ENCODE data around the gene TMED10. TPM values are rescaled to one million over a fixed set of nuclear protein-coding genes. Genes with fewer than 3 reads are reported as not detected.
A peak's percentile ranks its signal among the peaks of the same experiment; 100 is the strongest.
"Not testable (repeated sequence)": the region's sequence is repeated elsewhere in the genome, so short reads cannot be mapped to it uniquely, and the experiment has no call there.

TMED10 gene
- total and polyA plus RNA-seq, 10 donors: 33.3 to 212 (median 171) TPM

DNA sequence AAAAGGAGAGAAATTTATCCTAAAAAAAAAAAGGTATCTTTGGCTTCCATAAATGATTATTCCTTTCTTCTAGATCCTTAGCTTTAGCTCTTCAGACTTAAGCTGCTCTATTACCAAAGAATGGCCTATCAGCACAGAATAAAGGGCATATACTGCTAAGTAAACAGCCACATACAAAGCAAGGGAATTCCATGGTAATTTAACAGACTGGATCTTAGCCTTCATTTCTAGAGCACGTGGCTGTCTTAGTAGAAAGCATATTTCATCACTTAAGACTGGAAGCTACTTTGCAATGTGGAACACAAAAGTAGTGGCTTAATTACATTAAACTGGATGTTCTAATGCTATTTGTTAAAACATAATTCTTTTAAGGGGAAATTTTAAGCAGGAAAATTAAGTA lies 23.1 kb downstream of the TMED10 start:
- H3K9me3 ChIP-seq: no peaks in the 10 kb centered on the region
- no peaks in the 10 kb centered on the region for H3K27me3 ChIP-seq (replicated peaks in 1 of 7)
- DNase-seq: no peak
- TF ChIP-seq POLR2A (IDR thresholded peaks at IDR 0.05): no peak
- TF ChIP-seq, protein P1, sequence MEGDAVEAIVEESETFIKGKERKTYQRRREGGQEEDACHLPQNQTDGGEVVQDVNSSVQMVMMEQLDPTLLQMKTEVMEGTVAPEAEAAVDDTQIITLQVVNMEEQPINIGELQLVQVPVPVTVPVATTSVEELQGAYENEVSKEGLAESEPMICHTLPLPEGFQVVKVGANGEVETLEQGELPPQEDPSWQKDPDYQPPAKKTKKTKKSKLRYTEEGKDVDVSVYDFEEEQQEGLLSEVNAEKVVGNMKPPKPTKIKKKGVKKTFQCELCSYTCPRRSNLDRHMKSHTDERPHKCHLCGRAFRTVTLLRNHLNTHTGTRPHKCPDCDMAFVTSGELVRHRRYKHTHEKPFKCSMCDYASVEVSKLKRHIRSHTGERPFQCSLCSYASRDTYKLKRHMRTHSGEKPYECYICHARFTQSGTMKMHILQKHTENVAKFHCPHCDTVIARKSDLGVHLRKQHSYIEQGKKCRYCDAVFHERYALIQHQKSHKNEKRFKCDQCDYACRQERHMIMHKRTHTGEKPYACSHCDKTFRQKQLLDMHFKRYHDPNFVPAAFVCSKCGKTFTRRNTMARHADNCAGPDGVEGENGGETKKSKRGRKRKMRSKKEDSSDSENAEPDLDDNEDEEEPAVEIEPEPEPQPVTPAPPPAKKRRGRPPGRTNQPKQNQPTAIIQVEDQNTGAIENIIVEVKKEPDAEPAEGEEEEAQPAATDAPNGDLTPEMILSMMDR (IDR thresholded peaks at IDR 0.05 in 8 of 11, conservative IDR thresholded peaks at IDR 0.05 in 3 of 11): no peak
- TF ChIP-seq POLR2AphosphoS5 (IDR thresholded peaks at IDR 0.05): no peak
- intact Hi-C loops (cut with DNase I; ENCODE audit: low total_unique reads): no loop called here
- no peak overlapping the region for H3K4me3 ChIP-seq
- peaks cover 3 to 89% (median 18%) of the 10 kb centered on the region in 6 donors for H3K4me1 ChIP-seq
- WGBS, 5 donors: 60 to 93% (median 75%) methylated on average over 1 of the region's 1 CpG
- H3K27ac ChIP-seq: no peak overlapping the region
- peaks cover 0 to 41% (median 19%) of the 10 kb centered on the region in 6 donors for H3K36me3 ChIP-seq

DNA sequence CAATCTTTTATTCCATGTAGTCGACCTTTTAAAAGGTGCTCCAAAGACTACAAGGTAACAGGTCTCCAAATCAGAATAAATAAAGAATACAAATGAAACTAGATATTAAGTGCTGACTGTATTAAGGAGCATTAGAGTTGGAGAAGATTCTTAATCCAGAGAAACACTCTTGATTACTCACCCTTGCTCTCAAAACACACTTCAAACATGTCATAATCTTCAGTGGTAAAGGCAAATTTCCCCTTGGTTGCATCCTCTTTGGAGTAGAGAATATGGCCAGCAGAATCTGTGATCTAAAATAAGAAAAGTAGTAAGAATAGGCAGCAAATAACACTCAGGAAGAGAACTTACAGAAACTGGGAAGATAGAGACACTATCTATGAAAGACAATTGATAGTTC lies 24.6 kb downstream of the TMED10 start:
- H3K36me3 ChIP-seq: peaks cover 0 to 50% (median 19%) of the 10 kb centered on the region in 6 donors
- TF ChIP-seq, protein P1 (IDR thresholded peaks at IDR 0.05 in 8 of 11, conservative IDR thresholded peaks at IDR 0.05 in 3 of 11): no peak
- TF ChIP-seq POLR2A (IDR thresholded peaks at IDR 0.05) (no peak), POLR2AphosphoS5 (IDR thresholded peaks at IDR 0.05) (no peak)
- peaks cover 3 to 89% (median 25%) of the 10 kb centered on the region in 6 donors for H3K4me1 ChIP-seq
- no peaks in the 10 kb centered on the region for H3K27me3 ChIP-seq (replicated peaks in 1 of 7)
- intact Hi-C loops (cut with DNase I; ENCODE audit: low total_unique reads): no loop called here
- H3K9me3 ChIP-seq: no peaks in the 10 kb centered on the region
- no peak for DNase-seq
- no peak overlapping the region for H3K27ac ChIP-seq
- H3K4me3 ChIP-seq: no peak overlapping the region
- WGBS, 5 donors: 82 to 98% (median 95%) methylated on average over 1 of the region's 1 CpG

DNA sequence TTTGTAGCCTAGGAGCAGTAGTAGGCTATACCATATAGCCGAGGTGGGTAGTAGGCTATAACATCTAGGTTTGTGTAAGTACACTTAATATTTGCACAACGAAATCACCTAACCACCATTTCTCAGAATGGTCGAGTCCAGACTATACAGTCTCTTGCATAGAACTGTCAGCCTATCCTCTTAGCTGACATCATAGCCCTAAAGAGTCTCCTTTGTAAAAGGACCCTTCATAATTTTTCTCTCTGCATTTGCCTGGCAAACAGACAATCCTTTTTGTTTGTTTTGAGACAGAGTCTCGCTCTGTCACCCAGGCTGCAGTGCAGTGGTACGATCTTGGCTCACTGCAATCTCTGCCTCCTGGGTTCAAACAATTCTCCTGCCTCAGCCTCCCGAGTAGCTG lies 25.8 kb downstream of the TMED10 start:
- H3K4me3 ChIP-seq; H3K27me3 ChIP-seq (replicated peaks in 1 of 7); DNase-seq; intact Hi-C loops (cut with DNase I; ENCODE audit: low total_unique reads); H3K9me3 ChIP-seq: not testable (repeated sequence)
- WGBS, 5 donors: 80 to 98% (median 91%) methylated on average over 6 of the region's 6 CpGs
- peaks cover 0 to 61% (median 19%) of the 10 kb centered on the region in 6 donors for H3K36me3 ChIP-seq
- H3K27ac ChIP-seq: peak overlapping the region in 2 of 8 donors; percentile 12 to 55
- H3K4me1 ChIP-seq: peaks cover 3 to 89% (median 36%) of the 10 kb centered on the region in 6 donors

DNA sequence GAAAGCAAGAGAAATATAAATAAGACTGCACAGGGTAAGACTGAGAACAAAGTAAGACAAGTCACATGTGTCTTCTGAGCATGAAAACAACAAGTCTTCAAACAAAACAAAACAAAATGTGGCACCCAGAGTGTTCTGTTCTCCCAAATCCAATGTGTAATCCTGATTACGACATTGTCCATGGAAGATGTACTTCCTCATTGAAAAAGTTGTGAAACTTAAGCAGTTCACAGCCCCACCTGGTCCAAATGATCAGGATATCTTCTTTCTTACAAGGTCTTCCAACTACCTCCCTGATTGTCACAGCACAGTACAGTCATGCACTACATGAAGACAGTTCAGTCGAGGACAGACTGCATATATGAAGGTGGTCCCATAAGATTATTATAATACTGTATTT lies 26.3 kb downstream of the TMED10 start:
- Histone ChIP-seq H3K4me3 (no peak overlapping the region), H3K27me3 (replicated peaks in 1 of 7) (no peaks in the 10 kb centered on the region), H3K4me1 (peaks cover 5 to 89% (median 40%) of the 10 kb centered on the region in 6 donors), H3K36me3 (peaks cover 0 to 66% (median 19%) of the 10 kb centered on the region in 6 donors), H3K27ac (peak overlapping the region in 2 of 8 donors; percentile 12 to 55), H3K9me3 (no peaks in the 10 kb centered on the region)
- TF ChIP-seq POLR2AphosphoS5 (IDR thresholded peaks at IDR 0.05) (no peak), POLR2A (IDR thresholded peaks at IDR 0.05) (no peak)
- TF ChIP-seq, protein P1 (IDR thresholded peaks at IDR 0.05 in 8 of 11, conservative IDR thresholded peaks at IDR 0.05 in 3 of 11): no peak
- WGBS, 5 donors: 72 to 92% (median 80%) methylated on average over 2 of the region's 2 CpGs
- DNase-seq: no peak
- intact Hi-C loops (cut with DNase I; ENCODE audit: low total_unique reads): no loop called here

Data from spleen (tissue), 11 donors.